ENCODE results near the gene SIK3.

The SIK3 gene

DNA sequence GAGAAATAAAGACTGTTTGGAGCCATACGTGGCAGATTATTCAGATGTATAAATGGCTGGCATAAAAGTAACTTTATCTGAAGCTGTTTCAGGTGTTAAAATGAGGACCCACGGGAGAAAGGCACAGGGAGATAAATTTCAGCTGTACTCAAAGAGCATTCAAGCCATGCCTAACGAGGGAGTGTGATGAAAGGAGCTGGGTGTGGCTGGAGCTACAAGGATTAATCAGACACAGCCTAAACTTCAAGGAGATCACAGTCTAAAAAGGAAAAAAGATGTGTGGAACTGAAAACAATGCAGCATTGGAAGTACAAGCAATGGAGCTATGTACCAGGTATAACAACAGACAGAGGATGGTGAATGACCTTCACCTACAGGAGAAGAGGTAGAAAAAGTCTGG is 140.0 kb downstream of the SIK3 start:
- Histone ChIP-seq H3K4me1 (peaks cover 5% of the 10 kb centered on the region), H3K9me3 (no peaks in the 10 kb centered on the region), H3K4me3 (ENCODE audit: low read depth, low read length) (no peak overlapping the region), H3K27me3 (no peaks in the 10 kb centered on the region), H3K36me3 (peaks cover 8% of the 10 kb centered on the region)
- TF ChIP-seq, protein P1, sequence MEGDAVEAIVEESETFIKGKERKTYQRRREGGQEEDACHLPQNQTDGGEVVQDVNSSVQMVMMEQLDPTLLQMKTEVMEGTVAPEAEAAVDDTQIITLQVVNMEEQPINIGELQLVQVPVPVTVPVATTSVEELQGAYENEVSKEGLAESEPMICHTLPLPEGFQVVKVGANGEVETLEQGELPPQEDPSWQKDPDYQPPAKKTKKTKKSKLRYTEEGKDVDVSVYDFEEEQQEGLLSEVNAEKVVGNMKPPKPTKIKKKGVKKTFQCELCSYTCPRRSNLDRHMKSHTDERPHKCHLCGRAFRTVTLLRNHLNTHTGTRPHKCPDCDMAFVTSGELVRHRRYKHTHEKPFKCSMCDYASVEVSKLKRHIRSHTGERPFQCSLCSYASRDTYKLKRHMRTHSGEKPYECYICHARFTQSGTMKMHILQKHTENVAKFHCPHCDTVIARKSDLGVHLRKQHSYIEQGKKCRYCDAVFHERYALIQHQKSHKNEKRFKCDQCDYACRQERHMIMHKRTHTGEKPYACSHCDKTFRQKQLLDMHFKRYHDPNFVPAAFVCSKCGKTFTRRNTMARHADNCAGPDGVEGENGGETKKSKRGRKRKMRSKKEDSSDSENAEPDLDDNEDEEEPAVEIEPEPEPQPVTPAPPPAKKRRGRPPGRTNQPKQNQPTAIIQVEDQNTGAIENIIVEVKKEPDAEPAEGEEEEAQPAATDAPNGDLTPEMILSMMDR (IDR thresholded peaks at IDR 0.05; ENCODE audit: low read depth, low read length) = no peak
- no peak for DNase-seq

DNA sequence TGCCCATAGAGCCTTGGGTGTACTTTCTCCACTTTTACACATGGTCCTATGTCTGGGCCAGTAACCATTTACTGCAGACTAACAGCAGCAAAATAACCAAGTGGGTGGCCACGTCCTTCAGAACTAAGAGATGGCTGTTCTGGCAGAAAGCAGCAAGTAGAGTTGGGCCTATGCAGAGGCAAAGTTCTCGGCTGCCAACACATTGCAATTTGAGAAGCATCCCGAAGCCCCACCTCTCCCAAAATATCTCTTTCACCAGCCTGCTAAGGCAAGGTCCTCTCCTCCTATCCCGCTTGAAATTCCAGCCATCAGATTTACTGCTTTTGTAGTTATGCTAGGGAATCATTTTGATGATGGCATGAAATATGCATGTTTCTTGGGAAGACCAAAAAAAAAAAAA is 142.3 kb downstream of the SIK3 start:
- Histone ChIP-seq H3K4me1 (peaks cover 5% of the 10 kb centered on the region), H3K27me3 (no peaks in the 10 kb centered on the region), H3K4me3 (ENCODE audit: low read depth, low read length) (no peak overlapping the region), H3K9me3 (no peaks in the 10 kb centered on the region), H3K36me3 (peaks cover 8% of the 10 kb centered on the region)
- TF ChIP-seq, protein P1 (IDR thresholded peaks at IDR 0.05; ENCODE audit: low read depth, low read length) = no peak
- no peak for DNase-seq

DNA sequence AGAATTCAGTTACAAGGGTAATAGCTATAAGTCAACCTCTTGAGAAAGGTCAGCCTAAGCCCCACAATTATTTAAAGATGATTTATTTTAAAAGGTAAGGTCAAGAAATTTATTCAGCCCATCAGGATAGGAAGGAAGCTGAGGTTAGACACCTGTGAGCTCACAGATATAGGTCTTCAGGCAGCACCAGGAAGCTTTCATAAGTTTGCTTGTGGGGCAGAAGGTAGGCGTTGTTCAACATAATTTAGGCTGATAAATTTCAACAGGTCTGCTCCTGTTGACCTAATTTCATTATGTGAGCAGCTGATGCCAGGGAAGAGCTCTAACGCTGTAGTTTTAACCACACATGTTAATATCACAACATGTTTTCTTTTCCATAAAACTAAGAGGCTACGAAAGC is 142.7 kb downstream of the SIK3 start:
- DNase-seq = no peak
- Histone ChIP-seq H3K4me3 (ENCODE audit: low read depth, low read length) (no peak overlapping the region), H3K36me3 (peaks cover 12% of the 10 kb centered on the region), H3K9me3 (no peaks in the 10 kb centered on the region), H3K27me3 (no peaks in the 10 kb centered on the region), H3K4me1 (peaks cover 5% of the 10 kb centered on the region; the same call in 1 of the 2 replicates)
- TF ChIP-seq, protein P1 (IDR thresholded peaks at IDR 0.05; ENCODE audit: low read depth, low read length) = no peak

DNA sequence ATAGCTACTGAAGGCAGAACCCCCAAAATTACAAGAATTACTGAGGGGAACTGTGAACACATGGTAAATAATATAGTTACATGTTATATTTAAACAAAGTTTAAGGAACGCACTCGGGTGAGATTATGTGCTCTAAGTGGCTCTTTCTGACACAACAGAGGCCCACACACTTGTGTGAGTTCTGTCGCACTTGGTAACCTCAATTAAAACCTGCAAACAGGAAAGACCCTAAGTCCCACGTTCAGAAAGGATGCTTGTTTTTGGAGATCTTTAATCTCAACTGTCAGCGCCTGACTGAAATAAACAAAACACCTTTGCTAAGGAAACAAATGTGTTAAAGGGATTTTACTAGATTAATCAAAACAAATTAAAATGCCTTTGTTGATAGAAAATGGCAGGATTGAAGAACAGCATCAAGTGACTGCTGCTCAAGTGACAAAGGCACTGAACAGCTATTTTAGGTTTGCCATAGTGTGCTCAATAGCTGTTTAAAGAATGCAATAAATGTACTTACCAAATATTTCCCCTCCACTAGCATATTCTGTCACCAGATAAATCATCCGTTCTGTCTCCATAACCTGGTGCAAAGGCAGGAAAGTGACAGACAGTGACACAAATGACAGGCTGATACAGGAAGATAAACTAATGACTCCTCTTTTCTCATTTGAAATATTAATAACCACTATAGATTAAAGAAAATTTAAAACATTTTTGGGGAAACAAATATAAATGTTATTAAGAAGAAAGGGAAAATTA is 144.5 kb downstream of the SIK3 start:
- H3K9me3 ChIP-seq = no peaks in the 10 kb centered on the region
- DNase-seq = no peak
- H3K27me3 ChIP-seq = no peaks in the 10 kb centered on the region
- H3K4me1 ChIP-seq = peaks cover 5% of the 10 kb centered on the region; the same call in 1 of the 2 replicates
- H3K36me3 ChIP-seq = peaks cover 23% of the 10 kb centered on the region
- no peak overlapping the region for H3K4me3 ChIP-seq (ENCODE audit: low read depth, low read length)
- TF ChIP-seq, protein P1 (IDR thresholded peaks at IDR 0.05; ENCODE audit: low read depth, low read length) = no peak

DNA sequence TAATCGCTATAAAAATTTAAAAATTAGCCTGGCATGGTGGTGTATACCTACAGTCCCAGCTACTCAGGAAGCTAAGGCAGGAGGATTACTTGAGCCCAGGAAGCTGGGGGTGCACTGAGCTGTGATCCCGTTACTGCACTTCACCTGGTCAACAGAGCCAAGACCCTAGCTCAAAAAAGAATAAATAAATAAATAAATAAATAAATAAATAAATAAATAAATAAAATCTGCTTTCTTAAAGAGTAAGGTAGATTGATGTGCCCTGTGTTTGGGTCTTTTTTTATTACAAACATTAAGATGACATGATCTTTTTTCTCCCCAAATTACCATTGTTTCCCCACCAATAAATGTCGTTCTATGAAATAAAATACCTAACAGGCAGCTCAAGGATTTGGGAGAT is 146.5 kb downstream of the SIK3 start:
- TF ChIP-seq, protein P1 (IDR thresholded peaks at IDR 0.05; ENCODE audit: low read depth, low read length) = no peak
- H3K27me3 ChIP-seq = no peaks in the 10 kb centered on the region
- peaks cover 5% of the 10 kb centered on the region; the same call in 1 of the 2 replicates for H3K4me1 ChIP-seq
- H3K9me3 ChIP-seq = no peaks in the 10 kb centered on the region
- no peak overlapping the region for H3K4me3 ChIP-seq (ENCODE audit: low read depth, low read length)
- H3K36me3 ChIP-seq = peaks cover 23% of the 10 kb centered on the region
- no peak for DNase-seq

DNA sequence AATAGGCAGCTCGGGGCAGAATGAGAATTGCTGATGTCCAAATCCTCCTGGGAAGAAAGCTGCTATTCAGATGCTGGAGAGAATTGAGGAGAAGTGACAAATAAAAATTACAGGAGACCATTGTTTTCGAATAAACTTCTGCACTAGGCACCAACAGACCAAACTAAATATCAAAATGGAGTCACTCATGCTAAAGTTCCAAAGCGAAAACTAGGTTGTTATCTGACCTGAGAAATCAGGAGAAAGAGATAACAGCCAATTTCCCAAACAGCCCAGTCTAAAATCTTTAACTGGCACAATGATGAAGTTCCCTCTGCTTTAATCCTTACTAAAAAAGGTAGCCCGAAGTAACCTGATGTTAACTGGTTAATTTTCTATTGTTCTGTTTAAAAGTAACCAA is 148.0 kb downstream of the SIK3 start:
- TF ChIP-seq, protein P1 (IDR thresholded peaks at IDR 0.05; ENCODE audit: low read depth, low read length) = no peak
- H3K36me3 ChIP-seq = peaks cover 19% of the 10 kb centered on the region
- no peaks in the 10 kb centered on the region for H3K9me3 ChIP-seq
- H3K4me3 ChIP-seq (ENCODE audit: low read depth, low read length) = no peak overlapping the region
- DNase-seq = no peak
- H3K27me3 ChIP-seq = no peaks in the 10 kb centered on the region
- H3K4me1 ChIP-seq = no peaks in the 10 kb centered on the region; the same call in none of the 2 replicates
